RWPE1 (cell line): ENCODE measurements around the gene ATP6V1G2.
A peak's percentile ranks its signal among the peaks of the same experiment; 100 is the strongest.
"Not testable (repeated sequence)": the region's sequence is repeated elsewhere in the genome, so short reads cannot be mapped to it uniquely, and the experiment has no call there.

Source experiments
- CTCF ChIA-PET: fragments of 350-600 bp; sonication (Branson Sonifier 250); formaldehyde crosslinking; extraction: SDS; loops from one replicate; lab custom pipeline; 2021; lab: Yijun Ruan, JAX
- POLR2A ChIA-PET: fragments of 400-600 bp; formaldehyde crosslinking; extraction: SDS; loops from one replicate; lab custom pipeline; 2020; ENCODE audit warnings: antibody characterized with exemption; ENCODE audit not compliant: low non-redundant PET; lab: Yijun Ruan, JAX
- DNase-seq: peaks from one replicate; pipeline ENCODE4 v3.0.0; 2012; ENCODE audit warnings: low spot score
- H3K27ac ChIP-seq: fragments of 450-650 bp; 2 replicates; pipeline ENCODE4 v1.5.1; 2017
- TF ChIP-seq, protein P1 (sequence below): fragments of 450-650 bp; conservative IDR thresholded peaks from 2 replicates; pipeline ENCODE4 v1.5.1; 2017; ENCODE audit warnings: low read depth, mild to moderate bottlenecking

The ATP6V1G2 gene

GRCh38 chr6:31497531-31498476, 48.6 kb downstream of the ATP6V1G2 start, which contains the start of gene MICB:
Gene MICB (plus strand): TSS chr6:31498145. CDS start chr6:31498194, 49 bp downstream.
- H3K27ac ChIP-seq = peak within 1 kb of the TSS; percentile 71
- TF ChIP-seq, protein P1, sequence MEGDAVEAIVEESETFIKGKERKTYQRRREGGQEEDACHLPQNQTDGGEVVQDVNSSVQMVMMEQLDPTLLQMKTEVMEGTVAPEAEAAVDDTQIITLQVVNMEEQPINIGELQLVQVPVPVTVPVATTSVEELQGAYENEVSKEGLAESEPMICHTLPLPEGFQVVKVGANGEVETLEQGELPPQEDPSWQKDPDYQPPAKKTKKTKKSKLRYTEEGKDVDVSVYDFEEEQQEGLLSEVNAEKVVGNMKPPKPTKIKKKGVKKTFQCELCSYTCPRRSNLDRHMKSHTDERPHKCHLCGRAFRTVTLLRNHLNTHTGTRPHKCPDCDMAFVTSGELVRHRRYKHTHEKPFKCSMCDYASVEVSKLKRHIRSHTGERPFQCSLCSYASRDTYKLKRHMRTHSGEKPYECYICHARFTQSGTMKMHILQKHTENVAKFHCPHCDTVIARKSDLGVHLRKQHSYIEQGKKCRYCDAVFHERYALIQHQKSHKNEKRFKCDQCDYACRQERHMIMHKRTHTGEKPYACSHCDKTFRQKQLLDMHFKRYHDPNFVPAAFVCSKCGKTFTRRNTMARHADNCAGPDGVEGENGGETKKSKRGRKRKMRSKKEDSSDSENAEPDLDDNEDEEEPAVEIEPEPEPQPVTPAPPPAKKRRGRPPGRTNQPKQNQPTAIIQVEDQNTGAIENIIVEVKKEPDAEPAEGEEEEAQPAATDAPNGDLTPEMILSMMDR = no peak
- CTCF ChIA-PET = interaction anchor here (0.5 to 2.2 kb wide), 3 partner anchors 99 to 220 kb away, joined by 4 to 6 read pairs (median 4); no protein-coding TSS in a partner anchor

DNA sequence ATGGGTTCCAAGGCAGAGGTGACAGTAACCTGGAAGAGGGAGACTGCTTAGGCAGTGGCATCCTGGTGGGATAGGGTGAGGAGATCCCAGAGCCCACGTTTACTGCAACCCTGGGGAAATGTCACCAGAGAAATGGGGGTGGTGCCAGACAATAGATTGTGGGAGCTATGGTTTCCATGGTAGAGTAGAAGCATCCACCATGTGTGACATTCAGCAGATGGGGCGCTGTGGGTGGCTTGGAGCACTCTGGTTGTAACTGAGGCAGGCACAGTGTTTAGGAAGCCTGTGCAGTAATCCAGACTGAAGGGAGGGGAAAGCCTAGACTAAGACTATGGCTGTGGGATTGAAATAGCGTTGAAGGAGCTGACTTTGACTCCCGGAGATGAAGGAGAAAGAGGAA, 49.6 kb downstream of the ATP6V1G2 start:
- POLR2A ChIA-PET, H3K27ac ChIP-seq, DNase-seq: not testable (repeated sequence)
- CTCF ChIA-PET = interaction anchor here (2.2 kb wide), 1 partner anchor 102 kb away, joined by 6 read pairs; no protein-coding TSS in a partner anchor

More at GRCh38 chr6:31497531-31498476, 48.6 kb downstream of the ATP6V1G2 start, which contains the start of gene MICB:
- DNase-seq = peak; percentile 79
- POLR2A ChIA-PET = no interaction called here

DNA sequence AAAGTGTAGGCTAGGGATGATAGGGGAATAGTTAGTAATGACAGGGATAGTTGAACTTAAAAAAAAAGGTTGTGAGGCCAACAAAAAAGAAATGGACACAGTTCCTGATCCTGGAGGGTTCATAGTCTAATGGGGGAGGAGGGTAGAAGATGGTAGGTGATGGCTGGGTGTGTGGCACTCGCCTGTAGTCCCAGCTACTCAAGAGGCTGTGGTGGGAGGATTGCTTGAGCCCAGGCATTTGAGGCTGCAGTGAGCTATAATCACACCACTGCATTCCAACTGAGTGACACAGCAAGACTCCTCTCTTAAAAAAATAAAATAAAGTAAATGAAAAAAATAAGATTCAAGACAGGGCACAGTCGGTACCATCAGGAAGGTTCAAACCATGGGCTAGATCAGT, 50.8 kb downstream of the ATP6V1G2 start:
- peak overlapping the region; percentile 69 for H3K27ac ChIP-seq
- no peak for DNase-seq
- POLR2A ChIA-PET = no interaction called here

More for the DNA sequence above, 50.8 kb downstream of the ATP6V1G2 start:
- TF ChIP-seq, protein P1 = no peak
- CTCF ChIA-PET = interaction anchor here (2.0 kb wide), 1 partner anchor 103 kb away, joined by 11 read pairs; no protein-coding TSS in a partner anchor
